ENCODE results near the gene ADAM15. TPM values are rescaled to one million over a fixed set of nuclear protein-coding genes. Genes with fewer than 3 reads are reported as not detected.
A peak's percentile ranks its signal among the peaks of the same experiment; 100 is the strongest.

The ADAM15 gene
- total and polyA plus RNA-seq, 2 of the 8 experiments (the other 6 are each of a cell fraction or from before 2014, with no cell fraction given) = 32.9 to 37.6 TPM

DNA sequence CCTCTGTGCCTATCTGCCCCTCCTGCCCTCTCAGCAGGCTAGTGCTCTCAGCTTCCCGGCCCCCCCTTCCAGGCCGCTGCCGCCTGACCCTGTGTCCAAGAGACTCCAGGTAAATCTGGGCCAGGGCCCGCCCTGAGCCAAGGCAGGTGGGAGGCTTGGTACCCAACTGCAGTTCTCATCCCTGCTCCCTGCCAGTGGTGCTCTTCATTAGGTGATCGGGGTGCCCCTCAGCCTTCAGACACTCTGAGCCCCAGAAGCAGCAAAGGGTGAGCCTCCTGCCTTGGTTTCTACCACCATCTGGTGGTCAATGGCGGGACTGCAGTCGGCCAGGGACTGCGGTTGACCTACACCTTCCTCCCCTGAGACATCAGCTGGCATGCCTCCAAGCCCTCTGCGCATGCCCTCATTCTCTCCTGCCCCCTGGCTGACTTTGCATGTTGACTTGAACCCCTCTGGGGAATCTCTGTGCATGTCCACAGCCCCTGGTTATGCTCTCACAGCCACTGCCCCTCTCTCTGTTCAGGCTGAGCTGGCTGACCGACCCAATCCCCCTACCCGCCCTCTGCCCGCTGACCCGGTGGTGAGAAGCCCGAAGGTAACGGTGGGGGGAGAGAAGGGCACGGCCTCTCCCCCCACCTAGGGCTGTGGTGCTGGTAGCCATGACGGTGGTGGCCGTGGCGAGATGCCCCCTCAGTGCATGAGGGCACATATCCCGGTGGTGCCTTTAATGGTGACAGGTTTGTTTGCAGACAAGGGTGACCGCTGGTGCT lies 10.4 kb downstream of the ADAM15 start:
- Histone ChIP-seq H3K79me1 (ENCODE audit: low read depth, low read length) (no peaks in the 10 kb centered on the region), H3K56ac (replicated peaks; ENCODE audit: insufficient read length, low read depth, low read length) (no peak overlapping the region), H2AFZ (ENCODE audit: low read length) (no peak overlapping the region), H3K9ac (replicated peaks in 1 of 4; ENCODE audit: extremely low read depth in 1 of 4, low read depth in 3 of 4, low read length in 3 of 4) (no peak overlapping the region), H2BK120ac (replicated peaks; ENCODE audit: low read depth, low read length) (no peak overlapping the region), H3K23ac (ENCODE audit: insufficient read length) (no peak overlapping the region), H4K8ac (ENCODE audit: extremely low read depth, insufficient read depth, low read length) (no peak overlapping the region), H2BK12ac (ENCODE audit: low read depth, low read length) (no peak overlapping the region), H3K4ac (replicated peaks; ENCODE audit: insufficient read length, low read depth, low read length) (no peak overlapping the region), H3K4me3 (ENCODE audit: extremely low read depth in 1 of 4, insufficient read depth in 2 of 4, low read depth in 3 of 4, low read length in 4 of 4) (peak overlapping the region in 3 of 4 experiments; percentile 22 to 85 (median 83); a peak in 5 of 8 replicates), H3K18ac (ENCODE audit: extremely low read depth, low read length) (no peak overlapping the region), H3K27ac (ENCODE audit: low read depth, low read length) (no peak overlapping the region), H4K91ac (replicated peaks; ENCODE audit: insufficient read length, low read length) (no peak overlapping the region), H3K27me3 (replicated peaks in 1 of 4; ENCODE audit: control insufficient read depth in 3 of 4, extremely low read depth in 1 of 4, insufficient read depth in 3 of 4, low read length in 3 of 4) (peaks cover 0 to 4% (median 1%) of the 10 kb centered on the region in 4 experiments; a peak in 2 of 7 replicates), H4K5ac (ENCODE audit: insufficient read length, low read depth, low read length) (no peak overlapping the region), H3K9me3 (ENCODE audit: insufficient read depth in 2 of 2, low read depth in 1 of 2, low read length in 1 of 2) (no peaks in the 10 kb centered on the region), H3K4me1 (replicated peaks in 1 of 4; ENCODE audit: control insufficient read depth in 3 of 4, insufficient read depth in 4 of 4, low read length in 3 of 4) (peaks cover 0 to 19% (median 6%) of the 10 kb centered on the region in 4 experiments; a peak in 5 of 7 replicates), H4K20me1 (replicated peaks in 1 of 2; ENCODE audit: control insufficient read depth in 1 of 2, insufficient read depth in 2 of 2, low read length in 2 of 2) (peaks cover 2 to 13% of the 10 kb centered on the region in 2 experiments), H3K23me2 (ENCODE audit: low read depth, low read length) (peaks cover 15% of the 10 kb centered on the region), H2BK20ac (ENCODE audit: low read length) (no peak overlapping the region), H3K4me2 (ENCODE audit: insufficient read depth in 1 of 2, low read depth in 2 of 2, low read length in 2 of 2) (peak overlapping the region; percentile 68 to 97), H3K79me2 (ENCODE audit: control insufficient read depth in 1 of 2, insufficient read depth in 2 of 2, low read length in 2 of 2) (peaks cover 0 to 15% of the 10 kb centered on the region in 2 experiments; a peak in 2 of 4 replicates), H2AK5ac (ENCODE audit: low read depth, low read length) (no peak overlapping the region), H3K14ac (ENCODE audit: insufficient read length) (no peak overlapping the region), H3K36me3 (ENCODE audit: control insufficient read depth in 2 of 4, insufficient read depth in 4 of 4, low read length in 3 of 4) (peaks cover 0 to 2% (median 0%) of the 10 kb centered on the region in 4 experiments; a peak in 2 of 8 replicates), H2BK15ac (ENCODE audit: low read length) (no peak overlapping the region; the same call in 1 of the 2 replicates), H2BK5ac (ENCODE audit: low read depth, low read length) (0 out of 2 replicates have a peak overlapping the region, but pooled peaks have one; percentile 28)
- ChIA-PET CTCF (ENCODE audit: partially characterized antibody) (interaction anchor here (0.6 to 33.9 kb wide), 48 partner anchors 3 to 655 kb away, joined by 3 to 907 read pairs (median 4); partner anchors contain the start of genes ADAM15, DCST1, DCST2 and EFNA3), POLR2A (ENCODE audit: partially characterized antibody) (interaction anchor here (0.7 to 4.6 kb wide), 10 partner anchors 9 to 78 kb away, joined by 3 to 21 read pairs (median 4); partner anchors contain the start of genes ADAM15, FLAD1 and LENEP)
- peak; percentile 72 for FAIRE-seq
- WGBS, 2 experiments (ENCODE audit: extremely low coverage in 1 of 2, insufficient coverage in 1 of 2, insufficient read length in 1 of 2, insufficient replicate concordance in 2 of 2, low coverage in 1 of 2, low lambda C conversion rate in 2 of 2, missing lambda C conversion rate in 1 of 2) = 29% methylated on average over 12 of the region's 21 CpGs; no CpG with 5 or more reads in 1 of the 2 experiments
- DNase-seq (ENCODE audit: low read depth in 1 of 2, low spot score in 2 of 2) = peak in 1 of 2 experiments; percentile 100
- no peak for TF ChIP-seq GTF2F1 (IDR thresholded peaks at IDR 0.05; ENCODE audit: borderline replicate concordance, low read depth, low read length)
- TF ChIP-seq, protein P1, sequence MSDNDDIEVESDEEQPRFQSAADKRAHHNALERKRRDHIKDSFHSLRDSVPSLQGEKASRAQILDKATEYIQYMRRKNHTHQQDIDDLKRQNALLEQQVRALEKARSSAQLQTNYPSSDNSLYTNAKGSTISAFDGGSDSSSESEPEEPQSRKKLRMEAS (IDR thresholded peaks at IDR 0.05) = 0 out of 2 replicates have a peak, but pooled peaks have one; percentile 29
- peak; percentile 7 for TF ChIP-seq CTBP2 (IDR thresholded peaks at IDR 0.05; ENCODE audit: borderline replicate concordance, insufficient read depth, insufficient read length, low read length)
- TF ChIP-seq CHD1 (IDR thresholded peaks at IDR 0.05; ENCODE audit: low read depth, low read length) = no peak
- TF ChIP-seq SIX5 (IDR thresholded peaks at IDR 0.05; ENCODE audit: low read depth, low read length) = no peak
- peak; percentile 18; the same call in 1 of the 2 replicates for TF ChIP-seq SP4 (IDR thresholded peaks at IDR 0.05; ENCODE audit: low read length)
- no peak for TF ChIP-seq BACH1 (IDR thresholded peaks at IDR 0.05; ENCODE audit: low read length)
- TF ChIP-seq NRF1 (IDR thresholded peaks at IDR 0.05; ENCODE audit: low read depth, low read length) = peak; percentile 42; the same call in 1 of the 2 replicates
- no peak for TF ChIP-seq SIRT6 (IDR thresholded peaks at IDR 0.05; ENCODE audit: low read length)
- TF ChIP-seq POU5F1 (IDR thresholded peaks at IDR 0.05; ENCODE audit: low read depth, low read length) = no peak
- no peak for TF ChIP-seq CBX8 (IDR thresholded peaks at IDR 0.05; ENCODE audit: borderline replicate concordance, low read depth, low read length)
- TF ChIP-seq TAF1 (IDR thresholded peaks at IDR 0.05; ENCODE audit: low read depth, low read length) = no peak

Data from H1 (cell line).